HG02759 (cell line): ENCODE results near the gene SLC12A8.
A peak's percentile ranks its signal among the peaks of the same experiment; 100 is the strongest.

Experiments
- ATAC-seq: cut with Tn5 transposase; IDR thresholded peaks from one replicate; pipeline ENCODE4 v1.9.1; 2021; ENCODE audit warnings: mild to moderate bottlenecking, moderate library complexity; ENCODE audit not compliant: unreplicated experiment

SLC12A8 gene

DNA sequence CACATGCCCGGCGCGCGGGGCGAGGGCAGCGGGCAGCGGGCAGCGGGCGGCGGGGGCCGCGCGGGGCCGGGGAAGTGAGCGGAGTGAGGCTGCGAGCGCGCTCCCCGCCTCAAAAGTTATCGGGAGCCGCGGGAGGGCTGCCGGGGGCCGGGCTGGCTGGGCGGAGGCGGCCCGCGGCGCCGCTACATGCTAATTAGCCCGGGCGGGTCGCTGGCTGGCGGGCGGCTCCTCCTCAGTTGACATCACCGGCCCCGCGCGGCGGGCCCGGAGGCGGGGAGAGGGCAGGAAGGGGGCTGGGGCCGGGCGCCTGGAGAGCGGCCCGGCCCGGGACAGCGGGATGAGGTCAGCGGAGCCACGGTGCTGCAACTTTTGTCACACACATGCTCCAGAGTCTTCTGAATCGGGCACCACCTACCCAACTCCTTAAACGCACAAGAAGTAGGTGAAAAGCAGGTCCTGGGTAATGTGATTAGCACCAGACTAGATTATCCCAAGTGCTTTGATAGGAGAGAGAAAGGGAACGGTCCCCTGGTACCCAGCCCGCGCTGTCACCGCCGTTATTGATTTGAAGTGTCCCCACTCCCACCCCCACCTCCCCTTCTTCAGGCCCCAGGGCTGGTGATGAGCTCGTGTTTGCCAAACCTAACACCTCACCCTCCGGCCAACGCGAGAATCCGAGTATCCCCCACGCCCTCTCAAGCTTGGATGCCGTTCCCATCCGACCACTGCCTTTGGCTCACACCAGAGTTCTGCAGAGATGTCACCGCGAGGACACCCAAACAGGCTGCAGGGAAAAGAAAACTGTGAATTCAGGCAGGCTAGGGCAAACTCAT lies 156.4 kb downstream of the SLC12A8 start, which contains the start of gene HEG1:
HEG1 (minus strand) TSS at position 85 of the 833 bp plus-strand sequence. CDS start 107 bp downstream, outside the sequence.
- ATAC-seq = peak; percentile 76

DNA sequence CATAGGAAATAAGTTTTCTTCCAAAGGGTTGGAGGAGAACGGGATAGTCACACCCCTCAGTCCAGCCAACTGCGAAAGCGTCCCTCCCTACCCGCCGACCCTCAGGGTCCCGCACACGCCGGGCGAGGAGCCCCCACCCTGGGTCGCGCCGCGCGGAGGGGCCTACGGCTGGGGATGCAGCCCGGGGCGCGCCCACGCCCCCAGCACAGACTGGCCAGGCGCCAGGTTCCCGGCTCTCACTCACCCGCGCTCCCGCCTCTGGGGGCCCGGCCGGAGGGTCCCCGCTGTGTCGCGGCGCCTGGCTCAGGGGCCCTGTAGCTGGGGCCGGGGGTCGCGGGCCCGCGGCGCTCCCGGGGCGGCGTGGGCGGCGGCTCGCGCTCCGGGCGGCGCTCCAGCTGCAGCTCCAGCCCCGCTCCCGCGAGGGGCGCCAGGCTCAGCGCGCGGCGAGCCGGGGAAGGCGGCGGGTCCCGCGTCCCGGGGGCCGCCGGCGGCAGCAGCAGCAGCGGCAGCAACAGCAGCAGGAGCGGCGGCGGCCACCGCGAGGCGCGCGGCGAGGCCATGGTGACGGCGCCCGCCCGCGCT lies 157.1 kb downstream of the SLC12A8 start:
- peak; percentile 27 for ATAC-seq

DNA sequence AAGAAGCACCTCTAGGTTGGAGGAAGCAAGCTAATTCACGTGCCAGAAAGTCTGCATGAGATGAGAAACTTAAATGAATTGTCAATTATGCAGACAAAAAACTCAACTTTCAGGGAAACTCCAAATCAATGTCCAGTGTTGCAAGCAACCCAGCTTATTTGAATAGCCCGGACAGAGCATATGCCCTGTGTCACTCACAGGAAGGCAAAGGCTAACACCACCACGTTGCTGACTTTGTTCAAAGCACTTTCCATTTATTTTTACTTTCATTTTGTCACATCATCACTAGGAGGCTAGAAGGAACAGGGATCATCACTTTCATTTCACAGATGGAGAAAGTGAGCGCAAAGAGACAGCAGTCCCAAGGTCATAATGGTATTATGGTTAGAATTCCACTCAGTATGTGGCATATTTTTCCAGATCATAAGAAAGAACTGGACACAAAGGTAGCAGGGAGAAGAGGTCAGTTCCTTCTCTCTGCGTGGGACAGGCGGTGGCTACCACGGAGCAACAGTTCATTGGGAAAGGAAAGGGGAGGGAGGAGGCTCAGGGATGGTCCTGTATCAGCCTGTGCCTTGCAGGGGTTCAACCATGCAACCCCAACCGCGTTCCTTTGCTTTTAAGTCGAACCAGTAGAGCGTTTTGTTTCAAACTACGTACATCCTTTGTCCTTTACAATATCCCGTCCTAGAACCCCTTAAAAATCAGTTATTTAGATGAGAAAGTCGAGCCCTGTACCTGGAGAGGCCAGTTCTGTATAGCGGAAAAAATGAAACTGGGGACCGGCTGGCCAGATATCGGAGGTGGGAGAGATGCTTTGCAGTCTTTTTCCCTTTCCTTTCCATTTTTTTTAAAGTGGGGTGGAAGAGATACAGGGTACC lies 157.9 kb downstream of the SLC12A8 start:
- ATAC-seq = no peak

DNA sequence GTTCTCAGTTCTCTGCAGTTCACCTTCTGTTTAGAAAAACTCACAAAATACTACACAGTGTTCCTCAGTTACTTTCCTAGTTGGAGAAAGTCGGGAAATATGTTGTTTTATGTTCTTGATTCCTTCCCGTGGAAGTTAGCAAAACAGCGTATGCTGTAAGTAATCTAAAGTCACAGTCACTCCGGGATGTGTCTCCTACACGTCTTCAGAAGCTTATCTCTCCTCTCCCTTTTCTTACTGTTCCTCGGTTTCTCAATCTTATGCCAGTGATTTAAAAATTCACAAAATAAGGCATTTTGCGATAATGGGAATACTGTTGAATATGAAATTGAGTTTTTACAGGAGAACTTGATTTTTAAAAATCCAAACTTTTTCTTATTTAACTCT lies 158.5 kb downstream of the SLC12A8 start:
- no peak for ATAC-seq

DNA sequence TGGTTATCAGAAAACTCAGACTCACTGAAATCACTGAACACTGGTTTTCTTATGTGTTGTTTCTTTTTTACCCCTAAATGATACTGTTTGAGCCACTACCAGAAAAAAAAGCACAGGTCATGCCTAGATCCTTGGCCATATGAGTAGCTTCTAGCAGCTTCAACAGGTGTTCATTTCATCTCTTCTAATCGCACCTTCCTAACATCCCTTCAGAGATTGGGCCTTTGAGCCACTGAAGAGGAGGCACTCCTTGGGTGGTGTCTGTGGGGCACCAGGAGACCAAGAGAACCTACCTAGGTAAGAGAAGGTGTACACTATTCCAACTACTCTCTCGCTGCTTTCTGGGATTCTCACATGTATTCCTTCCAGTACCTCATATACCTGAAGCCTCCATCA lies 159.2 kb downstream of the SLC12A8 start:
- ATAC-seq = no peak

DNA sequence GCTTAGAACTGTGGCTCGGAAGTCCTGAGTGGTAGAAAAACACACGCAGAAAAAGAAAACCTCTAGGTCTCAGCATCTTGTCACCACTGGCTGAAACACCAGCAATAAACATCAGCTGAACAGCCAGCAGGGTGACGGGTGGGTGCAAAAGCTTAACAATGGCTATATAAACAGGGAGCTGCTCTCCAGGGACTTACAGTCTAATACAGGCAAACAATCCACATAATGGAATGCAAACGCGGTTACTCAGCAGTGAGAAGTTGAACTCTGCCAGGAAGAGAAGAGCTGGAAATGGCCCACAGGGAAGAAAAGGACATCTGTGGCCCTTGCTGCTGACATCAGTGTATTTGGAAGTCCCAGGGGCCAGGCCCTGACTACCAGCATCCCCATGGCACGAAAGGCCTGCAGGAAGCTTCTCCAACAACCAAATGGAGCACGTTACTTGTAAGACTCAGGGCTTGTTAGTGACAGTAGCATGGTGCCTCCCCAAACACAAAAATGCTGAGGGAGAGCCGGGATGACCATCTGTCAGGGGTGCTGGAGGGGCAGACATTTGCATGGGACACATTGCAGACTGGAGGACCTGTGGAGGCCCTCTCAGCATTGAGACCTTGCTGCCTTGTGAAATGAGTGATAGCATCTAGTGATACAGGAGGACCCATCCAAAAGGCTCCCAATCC lies 159.8 kb downstream of the SLC12A8 start:
- no peak for ATAC-seq

DNA sequence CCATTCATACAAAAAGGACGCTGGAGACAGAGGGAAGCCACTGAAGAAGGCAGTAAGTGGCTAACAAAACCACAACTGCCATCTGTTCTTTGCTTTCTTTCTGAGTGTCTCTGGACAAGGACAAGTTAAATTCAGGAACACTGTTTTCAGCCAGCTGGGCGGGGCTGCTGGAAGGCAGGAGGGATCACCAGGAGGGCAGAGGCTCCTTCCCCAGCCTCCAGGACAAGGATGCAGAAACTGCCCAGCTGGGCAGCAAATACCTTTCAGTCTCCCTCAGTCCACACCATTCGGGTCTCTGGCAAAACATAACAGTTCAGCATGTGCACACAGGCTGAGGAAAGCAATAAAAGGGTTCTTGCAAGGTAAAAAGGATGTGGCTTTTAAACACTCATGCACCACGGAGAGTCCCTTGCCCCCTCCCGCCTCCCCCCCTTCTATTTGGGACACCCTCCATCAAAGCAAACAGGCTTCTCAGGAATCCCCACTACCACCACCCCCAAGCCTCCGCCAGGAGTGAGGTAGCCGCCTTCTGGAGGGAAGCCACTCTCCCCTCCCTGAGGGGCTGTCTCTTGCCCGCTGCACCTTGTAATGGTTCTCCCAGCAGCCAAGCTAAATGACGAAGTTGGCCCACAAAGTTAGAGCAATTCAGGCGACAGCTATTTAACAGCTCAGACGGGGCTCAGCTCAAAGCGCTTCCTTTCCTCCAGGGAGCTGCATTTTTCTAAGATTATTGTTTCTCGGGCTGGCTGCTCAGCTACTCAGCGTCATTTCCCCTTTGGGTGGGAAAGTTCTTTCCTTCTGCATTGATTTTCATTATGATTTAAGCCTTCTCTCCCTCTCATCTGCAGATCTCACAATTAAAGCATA lies 160.6 kb downstream of the SLC12A8 start:
- ATAC-seq = no peak

DNA sequence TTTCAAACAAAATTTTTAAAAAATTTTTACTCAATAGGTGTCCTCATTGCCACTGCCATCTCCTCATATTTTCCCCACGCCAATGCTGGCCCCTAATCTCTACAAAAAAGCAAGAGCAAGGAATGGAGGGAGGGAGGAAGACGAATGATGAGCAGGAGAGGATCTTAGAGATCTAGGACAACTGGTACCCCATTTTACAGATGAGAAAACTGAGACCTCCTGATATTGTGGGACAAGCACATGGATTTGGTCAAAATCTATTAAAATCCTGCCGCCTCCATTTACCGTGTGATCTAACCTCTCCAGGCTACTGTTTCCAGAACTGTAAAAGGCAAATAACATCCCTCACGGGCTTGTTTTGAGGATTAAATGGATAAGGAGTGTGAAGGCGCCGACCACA lies 161.3 kb downstream of the SLC12A8 start:
- ATAC-seq = no peak

DNA sequence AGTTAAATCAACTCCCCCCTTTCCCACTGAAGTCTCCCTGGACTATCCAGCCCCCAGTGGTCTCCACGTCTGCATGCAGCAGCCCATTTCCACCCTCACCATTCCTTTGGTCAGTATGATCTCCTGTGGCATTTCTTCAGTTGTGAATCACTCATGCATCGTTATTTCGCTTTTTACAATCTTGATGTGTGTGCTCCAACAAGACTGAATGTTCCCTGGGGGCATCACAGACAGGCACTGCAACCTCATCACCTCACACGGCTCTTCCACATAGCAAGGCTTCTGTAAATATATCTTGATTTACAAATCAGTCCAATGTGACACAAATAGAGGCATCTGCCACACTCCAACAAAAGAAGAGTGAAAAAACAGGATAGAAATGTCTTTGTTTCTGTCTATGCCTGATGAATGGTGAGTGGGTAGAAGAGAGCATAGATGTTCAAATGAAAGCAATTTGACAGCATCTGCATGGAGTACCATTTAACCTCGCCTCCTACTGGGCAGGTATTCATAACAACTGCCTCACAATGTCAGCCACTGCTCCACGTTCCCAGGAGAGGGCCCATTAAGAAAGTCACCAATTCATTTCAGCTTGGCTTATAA lies 162.0 kb downstream of the SLC12A8 start:
- ATAC-seq = no peak

DNA sequence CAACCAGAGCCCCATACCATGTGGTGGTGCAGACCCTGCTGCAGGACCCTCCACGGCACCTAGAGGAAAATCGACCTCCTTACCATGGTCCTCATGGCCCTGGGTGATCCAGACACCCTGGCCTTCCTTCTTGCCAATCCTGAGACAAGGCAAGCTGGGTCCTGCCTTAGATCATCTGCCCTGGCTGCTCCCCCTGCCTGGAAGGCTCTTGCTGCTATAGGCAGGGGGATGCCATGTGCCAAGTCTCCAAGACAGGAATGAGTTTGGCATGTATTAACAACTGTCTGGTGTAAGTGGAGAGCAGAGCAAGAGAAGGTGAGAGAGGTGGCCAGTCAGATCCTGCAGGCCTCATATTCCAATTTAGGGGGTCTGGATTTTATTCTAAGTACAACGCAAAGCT lies 164.3 kb downstream of the SLC12A8 start:
- no peak for ATAC-seq

DNA sequence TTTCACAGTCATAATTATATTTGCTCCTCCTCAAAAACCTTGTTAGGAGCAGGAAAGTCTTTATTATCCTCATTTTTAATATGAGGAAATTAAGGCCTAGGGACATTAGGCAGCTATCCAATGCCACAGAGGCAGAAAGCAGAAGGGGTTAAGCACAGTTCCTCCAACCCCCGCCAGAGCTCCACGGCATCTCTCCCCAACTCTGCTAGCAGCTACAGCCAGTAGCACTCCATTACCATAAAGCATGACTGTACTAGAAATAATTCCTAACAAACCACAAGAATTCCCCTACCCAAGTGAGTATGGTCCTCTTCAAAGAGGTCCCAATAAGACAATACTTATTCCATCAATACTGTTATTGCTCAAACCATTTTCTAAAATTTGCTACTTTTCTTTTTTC lies 166.6 kb downstream of the SLC12A8 start:
- no peak for ATAC-seq

DNA sequence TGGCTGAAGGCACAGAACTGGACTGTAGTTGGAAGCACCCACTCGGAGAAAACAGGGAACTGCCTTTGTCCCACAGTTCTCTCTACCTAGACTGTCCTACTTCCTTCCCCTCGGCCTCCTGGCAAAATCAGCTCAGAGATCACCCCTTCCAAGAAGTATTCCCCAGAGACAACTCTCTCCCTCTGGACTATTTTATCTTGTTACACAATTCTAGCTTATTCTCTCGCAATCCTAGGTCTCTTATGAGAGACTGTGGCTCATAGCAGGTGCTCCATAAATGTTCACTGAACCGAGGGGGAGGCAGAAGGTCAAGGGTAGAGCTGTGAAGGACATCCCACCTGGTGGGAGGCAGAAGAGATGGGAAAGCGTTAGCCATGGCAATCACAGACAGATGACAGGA lies 167.4 kb downstream of the SLC12A8 start:
- ATAC-seq = no peak

DNA sequence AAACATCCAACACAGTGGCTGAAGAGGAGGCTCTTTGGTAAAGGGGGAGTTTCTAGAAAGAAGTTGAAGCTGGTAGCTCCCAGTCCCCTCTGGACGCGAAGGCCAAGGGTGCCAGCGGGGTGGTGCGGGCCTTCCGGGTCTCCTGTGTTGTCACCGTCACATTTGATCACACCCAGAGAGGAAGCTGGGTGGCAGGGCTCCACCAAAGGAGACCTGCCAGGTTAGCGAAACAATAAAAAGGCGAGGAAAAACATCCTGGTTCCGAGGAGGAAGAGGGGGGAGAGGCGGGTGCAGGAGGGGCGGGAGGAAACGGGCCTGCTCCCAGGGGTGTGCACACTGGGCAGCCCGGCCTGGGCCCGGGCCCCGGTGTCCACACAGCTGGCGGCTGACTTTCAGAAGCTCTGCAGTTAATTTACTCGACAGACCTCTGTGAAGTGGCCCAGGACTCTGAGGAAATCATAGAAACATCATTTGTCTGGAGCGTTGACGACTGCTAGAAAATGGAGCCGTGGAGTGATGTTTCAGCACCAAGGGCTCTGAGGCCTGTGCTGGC lies 168.9 kb downstream of the SLC12A8 start:
- no peak for ATAC-seq

DNA sequence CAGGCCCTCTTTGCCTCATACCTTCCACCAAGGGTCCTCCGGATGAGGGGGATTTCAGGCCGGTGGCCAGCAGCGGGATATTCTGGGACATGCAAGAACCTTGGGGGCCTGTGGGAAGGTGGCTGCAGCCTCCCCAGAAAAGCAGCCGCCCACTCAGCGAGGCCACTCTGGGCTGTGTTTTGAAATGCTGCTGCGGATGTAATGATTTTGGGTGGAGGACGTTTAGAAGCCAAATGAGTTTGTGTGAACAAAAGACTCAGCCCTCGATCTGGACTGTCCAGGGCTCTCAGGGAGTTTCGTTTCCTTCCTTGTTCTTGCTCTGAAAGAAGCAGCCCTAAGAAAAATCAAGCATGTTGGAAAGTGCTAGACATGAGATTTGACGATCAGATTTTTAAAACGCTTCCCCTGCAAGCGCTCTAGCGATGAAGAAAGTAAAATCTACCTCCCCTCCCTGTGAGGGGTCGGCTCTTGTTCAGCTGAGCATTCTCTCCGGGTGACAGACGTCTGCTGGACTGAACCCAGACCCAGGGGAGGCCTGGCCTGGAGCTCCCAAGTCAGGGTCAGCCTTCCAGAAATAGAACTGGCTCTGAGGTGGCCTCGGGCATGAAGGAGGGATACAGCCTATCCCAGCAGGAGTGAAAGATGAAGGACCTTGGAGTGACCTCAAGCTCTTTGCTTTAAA lies 169.7 kb downstream of the SLC12A8 start:
- no peak for ATAC-seq

DNA sequence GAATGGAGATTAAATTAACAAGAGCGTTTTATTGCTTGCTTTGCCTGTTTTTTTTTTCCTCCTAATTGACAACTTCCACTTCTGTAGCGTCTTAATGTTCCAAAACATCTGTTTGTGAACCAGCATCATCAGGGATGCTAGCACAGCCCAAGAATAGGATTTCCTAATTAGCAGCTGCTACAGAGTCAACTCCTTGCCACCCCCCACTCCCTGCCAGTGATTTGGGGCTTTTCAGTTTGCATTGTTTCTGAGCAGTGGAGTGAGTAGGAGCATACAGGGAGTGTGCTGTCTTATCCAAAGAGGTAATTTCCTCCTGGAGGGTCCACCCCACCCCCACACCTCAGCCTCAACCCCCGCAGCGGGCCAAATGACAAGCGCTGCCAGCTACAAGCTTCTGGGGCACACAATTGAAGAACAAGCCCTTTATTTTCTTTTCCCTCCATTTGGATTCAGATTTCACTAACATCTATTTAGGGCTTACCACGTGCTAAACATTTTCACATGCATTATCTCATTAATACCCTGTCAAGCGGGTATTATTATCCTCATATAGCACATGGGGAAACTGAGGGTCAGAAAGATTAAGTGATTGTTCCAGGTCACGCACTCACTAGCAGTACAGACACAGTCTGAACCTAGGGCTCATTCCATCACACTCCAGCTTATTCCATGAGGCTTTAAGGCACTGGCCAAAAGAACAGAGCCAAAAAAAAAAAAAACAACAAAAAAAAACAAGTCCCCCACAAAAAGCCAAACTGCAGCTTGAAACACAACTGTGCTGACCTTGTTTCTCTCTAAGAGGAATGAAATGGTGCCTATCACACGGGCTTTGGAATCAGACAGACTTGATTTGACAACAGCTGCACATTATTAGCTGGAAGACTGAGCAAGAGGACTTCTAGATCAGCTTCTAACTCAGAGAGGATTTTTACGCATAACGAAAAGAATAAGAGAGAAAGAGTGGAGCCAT lies 173.1 kb downstream of the SLC12A8 start:
- no peak for ATAC-seq

DNA sequence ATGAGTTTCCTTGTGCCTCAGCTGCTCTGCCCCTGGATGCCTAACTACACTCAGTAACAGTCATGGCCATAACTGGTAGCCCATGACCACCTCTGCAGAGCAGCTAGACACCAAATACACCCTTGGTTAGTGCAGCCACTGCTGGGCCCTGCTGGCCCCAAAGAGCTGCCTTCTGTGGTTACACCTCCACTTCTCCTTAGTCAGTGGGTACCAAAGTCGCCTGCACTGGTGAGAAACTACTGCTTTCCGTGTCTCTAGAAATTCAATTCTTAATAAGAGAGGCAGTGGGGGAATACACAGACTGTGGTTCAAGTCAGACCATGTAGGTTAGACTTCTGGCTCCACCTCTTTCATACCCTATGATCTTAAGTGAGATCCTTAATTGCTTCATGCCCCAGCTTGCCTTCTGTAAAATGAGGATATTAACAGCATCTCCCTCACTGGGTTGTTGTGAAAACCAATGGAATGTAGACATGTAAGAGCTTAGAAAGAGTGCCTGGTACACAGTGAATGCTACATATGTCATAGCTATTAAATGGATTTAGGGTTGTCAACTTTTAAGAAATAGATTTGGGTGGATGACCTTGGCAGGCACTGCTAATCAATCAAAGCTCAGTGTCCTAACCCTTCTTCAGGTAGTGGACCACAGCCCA lies 174.9 kb downstream of the SLC12A8 start:
- no peak for ATAC-seq

DNA sequence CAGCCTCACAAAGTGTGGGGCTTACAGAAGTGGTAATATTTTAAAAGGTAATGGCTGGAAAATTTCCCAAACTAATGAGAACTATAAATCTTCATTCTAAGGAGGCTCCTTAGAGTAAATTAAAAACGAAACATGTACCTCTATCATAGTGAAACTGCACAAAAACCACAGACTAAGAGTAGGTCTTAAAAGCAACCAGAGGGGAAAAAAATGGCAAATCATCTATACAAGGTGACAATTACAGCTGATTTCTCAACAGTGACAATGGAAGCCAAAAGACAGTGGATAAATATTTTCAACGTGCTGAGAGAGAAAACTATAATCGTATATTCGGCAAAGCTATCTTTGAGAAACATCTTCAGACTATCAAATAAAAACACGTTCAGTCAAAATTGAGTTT lies 177.3 kb downstream of the SLC12A8 start:
- ATAC-seq = no peak
